CD4-positive, alpha-beta T cell treated with Interleukin-4 for 1 hour (primary cell): ENCODE results near the gene PRSS8.

Experiments used
- DNase-seq, 2 donors: peaks; one replicate each; pipeline ENCODE4 v3.0.0-alpha.2; 2020 to 2022

PRSS8 gene

DNA sequence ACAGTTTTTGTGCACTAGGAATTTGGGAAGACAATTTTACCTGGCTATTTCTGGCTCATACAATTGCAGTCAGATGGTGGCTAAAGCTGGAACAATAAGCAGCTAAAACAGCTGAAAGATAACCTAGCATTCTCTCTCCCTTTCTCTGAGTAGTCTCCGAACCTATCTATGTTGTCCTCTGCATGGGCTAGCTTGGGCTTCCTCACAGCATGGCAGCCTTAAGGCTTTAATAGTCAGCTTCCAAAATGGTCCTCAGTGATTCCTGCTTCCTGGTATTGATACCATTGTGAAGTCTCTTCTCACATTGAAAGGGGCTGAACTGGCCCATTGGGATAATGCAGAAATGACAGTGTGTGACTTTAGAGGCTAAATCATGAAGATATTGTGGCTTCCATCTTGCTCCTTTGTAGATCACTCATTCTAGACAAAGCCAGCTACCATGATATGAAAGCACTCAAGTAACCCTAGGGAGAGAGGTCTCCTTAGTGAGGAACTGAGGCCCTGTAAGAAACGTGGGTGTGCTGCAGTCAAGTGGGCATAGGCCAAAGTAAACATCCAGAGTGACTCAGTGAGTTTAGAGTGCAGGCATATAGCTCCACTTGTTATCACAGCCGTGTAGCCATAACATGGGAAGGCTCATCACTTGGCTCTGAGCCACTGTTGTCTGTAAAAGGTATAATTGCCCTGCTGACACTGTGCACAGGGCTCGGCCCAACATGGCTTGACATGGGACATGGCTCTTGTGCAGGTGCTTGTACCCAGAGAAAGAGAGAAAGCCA, 35.5 kb downstream of the PRSS8 start:
- no peak for DNase-seq

DNA sequence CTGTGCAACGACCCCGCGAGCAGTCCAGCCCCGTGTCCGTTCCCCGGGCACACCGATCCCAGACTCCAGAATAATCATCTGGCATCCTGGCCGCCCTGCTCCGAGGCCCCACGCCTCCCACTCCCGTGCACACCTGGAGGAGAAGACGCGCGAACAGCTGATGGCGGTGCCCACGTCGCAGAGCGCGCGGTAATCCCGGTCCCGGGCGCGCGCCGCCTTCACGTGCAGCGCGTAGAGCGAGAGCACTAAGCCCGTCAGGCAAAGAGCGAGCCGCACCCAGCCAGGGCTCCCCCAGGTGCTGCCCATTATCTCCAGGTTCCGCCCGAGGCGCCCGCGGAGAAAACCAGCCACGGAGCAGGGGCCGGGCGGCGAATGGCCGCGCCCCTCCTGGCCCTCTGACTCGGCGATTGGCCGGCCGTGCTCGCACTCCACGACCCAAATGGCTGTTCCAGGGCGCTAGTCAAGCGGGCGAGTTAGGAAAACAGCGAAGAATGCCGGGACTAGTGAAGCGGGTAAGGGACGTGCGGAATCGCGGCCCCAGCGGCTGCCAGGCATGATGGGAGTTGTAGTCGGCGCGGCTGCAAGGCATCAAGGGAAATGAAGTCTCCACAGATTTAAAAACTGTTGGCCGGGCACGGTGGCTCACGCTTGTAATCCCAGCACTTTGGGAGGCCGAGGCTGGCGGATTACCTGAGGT, 41.0 kb downstream of the PRSS8 start, which contains the start of gene VKORC1:
Gene VKORC1, minus strand, starts transcription at position 374 of the 697 bp plus-strand sequence. Its CDS starts 68 bp downstream, at position 306.
- peak; percentile 89 to 91 for DNase-seq

DNA sequence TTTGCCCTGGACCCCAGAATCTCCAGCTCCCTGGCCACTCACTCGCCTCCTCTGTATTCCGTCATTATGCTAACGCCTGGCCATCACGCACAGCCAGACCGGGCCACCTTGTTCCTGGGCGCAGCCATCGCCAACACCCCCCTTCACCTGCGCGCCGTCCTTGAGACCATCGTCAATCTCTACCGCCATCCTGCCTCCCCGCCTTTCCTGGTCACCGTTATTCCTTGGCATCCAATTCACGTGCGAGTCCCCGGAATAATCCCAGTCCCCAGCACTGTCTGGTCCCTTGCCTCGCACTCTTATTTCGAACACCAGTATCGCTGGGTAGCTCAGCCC, 41.5 kb downstream of the PRSS8 start:
- no peak for DNase-seq

DNA sequence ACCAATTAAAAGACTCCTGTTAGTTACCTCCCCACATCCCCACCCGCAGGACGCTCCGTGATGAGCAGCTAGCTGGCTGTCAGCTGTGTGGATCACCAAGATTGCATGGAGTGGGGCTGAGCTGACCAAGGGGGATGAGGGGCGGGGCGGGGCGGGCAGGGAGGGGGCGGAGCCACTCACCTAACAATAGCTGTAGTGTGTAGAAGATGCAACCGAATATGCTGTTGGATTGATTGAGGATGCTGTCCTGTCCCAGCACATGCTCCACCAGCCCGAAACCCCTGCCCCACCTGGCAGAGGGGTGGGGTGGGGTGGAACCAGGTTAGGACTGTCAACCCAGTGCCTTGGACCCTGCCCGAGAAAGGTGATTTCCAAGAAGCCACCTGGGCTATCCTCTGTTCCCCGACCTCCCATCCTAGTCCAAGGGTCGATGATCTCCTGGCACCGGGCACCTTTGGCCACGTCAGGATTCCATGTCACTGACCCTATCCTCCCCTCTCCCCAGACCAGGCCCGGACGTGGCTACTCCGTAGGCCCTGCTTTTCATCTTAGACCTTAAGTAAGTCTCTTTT, 42.3 kb downstream of the PRSS8 start:
- no peak for DNase-seq

DNA sequence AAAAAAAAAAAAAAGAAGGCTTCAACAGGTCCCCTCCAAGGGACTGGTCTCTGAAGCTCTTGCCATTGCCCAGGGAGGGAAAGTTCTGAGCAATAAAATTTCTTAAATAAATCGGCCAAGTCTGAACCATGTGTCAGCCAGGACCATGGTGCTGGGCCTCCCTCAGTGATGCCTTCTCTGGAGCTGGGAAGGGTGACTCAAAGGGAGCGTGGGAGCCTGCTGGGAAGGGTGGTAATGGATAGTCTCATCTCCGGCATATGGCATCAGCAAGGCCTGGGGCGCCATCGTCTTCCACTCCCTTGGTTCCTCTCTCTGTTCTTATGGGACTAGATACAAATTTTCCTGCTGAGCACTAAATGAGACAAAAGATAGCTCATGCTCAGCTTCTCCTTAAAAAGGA, 43.2 kb downstream of the PRSS8 start:
- no peak for DNase-seq

DNA sequence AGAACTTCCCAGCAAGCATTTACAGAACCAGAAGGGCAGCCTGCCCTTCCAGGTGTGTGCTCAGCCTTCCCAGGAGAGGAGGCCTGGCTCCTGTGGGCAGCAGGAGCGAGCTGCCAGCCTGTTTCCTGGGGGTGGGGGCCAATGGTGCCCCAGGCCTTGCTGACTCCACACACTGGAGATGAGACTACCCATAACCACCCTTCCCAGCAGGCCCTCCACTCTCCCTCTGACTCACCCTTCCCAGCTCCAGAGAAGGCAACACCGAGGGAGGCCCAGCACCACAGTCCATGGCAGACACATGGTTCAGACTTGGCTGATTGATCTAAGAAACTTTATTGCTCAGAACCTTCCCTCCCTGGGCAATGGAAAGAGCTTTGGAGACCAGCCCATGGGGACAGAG, 45.0 kb downstream of the PRSS8 start:
- no peak for DNase-seq

DNA sequence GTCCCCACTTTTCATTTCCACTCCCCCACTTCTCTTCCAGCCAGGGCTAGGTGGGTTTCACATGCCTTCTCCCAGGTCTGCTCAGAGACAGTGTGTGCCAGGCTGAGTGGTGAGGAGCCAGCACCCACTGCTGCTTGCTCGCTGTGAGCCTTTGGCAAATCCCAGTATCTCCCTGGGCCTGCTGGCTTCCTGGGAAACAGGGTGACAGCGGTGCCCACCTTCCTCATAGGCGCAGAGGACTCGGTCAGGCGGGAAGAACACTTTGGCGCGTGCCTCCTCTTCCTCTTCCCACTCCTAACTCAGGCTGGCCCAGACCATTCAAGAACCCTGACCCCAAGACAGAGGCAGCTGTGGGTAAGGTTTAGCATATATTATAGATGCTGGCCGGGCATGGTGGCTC, 46.3 kb downstream of the PRSS8 start:
- no peak for DNase-seq

DNA sequence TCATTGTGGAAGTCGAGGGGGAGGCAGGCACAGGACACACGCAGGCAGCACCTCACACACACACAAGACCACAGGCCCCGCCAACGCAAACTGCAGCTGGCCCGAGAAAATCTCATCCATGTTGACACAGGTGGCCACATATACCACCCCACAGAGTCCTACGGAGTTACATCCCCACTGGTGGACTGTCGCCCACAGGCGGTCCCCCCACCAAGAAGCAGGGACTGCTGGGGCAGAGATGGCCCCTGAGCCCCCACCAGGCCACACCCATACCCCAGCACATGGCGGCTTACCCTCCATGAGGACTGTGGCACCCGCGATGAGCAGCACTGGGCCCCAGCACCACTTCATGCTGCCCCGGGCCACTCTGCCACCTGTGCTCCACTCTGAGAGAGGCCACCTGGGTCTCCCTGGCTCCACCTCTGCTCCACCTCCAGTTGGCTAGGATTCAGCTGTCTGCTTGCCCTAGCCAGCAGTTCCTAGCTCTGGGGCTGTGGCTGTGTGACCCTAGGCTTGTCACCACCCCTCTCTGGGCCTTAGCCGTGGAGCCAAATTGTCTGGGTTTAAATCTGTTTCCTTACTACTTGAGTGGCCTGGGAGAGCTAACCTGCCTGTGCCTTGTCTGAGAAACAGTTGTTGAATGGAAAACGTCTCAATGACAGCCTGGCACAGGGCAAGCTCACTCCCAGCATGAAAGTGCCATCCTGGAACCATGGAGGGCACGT, 46.9 kb downstream of the PRSS8 start, which contains the start of gene PRSS53:
Gene PRSS53, minus strand, starts transcription at position 485 of the 725 bp plus-strand sequence. Its CDS starts 134 bp downstream, at position 351.
- no peak for DNase-seq

DNA sequence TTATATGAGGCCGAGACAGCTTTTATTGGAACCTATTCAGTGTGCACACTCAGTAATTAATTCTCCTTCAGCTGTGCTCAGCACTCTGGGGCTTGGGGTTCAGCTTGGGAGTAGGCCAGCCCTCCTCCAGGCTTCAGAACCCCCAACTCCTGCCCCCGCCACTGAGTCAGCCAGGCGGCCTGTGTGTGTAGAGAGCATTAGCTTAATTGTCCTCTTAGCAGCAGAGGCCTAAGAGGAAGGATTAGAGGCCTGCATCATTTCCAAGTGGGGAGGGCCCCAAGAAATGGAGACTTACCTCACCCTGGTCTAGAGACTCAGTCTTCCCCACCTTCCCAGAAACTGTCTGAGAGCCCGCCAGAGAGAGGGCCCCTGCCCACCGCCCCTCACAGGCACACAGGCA, 47.6 kb downstream of the PRSS8 start:
- no peak for DNase-seq

DNA sequence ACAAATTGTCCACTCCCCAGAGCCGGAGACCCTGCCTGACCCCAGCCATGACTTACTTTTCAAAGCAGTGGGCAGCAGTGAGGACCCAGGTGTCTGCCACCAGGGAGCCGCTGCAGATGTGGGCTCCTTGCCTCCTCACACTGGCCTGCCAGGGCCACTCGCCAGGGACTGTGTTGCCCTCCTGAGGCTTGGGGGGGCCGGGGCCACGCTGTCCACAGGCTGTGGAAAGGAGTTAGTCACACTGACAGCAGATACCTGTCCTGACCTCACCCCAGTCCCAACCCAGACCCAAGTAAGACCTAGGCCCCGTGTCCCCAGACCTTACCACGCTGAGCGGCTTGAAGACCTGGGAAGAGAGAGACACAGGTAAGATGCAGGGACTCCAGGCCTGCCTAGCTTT, 48.0 kb downstream of the PRSS8 start:
- DNase-seq: no peak

DNA sequence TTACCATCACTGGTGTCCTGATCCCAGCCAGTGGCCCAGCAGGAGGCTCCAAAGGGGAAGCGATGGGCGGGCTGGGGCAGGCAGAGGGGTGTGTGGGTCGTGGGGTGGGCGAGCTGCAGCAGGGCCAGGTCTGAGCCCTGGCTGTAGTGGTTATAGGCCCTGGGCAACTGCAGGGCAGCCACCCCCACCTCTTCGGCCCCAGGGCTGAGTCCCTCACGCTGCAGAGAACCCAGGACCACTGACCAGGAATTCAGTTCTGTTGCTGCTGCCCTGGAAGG, 49.0 kb downstream of the PRSS8 start:
- DNase-seq: no peak

DNA sequence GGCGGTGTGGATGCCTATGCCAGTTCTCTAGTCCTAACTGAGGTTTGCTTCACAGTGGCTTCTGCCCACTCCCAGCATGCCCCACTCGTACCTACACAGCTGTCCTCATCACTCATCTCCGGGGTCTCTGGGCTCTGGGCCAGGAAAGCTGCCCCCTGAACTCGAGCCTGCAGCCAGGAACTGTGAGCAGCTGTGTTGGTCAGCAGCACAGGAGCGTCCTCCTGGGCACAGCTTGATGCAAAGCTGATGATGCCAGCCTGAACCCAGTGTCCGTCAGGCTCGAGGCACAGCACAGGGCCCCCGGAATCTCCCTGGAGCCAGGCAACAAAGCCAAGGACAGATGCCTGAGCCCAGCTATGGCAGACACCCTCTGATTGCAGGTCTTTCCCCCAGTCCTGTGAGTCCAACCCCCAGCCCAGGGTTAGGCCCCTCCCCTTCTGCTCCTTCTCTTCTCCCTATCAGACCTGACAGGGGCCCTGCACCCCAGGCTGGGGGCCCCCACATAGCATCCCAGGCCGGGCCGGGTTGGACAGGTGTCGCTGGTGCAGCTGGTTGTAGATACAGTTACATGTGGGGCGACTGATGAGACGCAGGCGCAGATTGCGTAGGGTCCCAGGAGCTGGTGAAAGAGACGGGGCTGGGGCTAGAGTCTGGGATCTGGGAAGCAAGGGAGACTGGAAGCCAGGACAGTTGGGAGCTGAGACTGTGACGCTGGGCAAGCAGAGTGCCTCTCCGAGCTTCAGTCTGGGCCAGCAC, 49.5 kb downstream of the PRSS8 start:
- DNase-seq: no peak

DNA sequence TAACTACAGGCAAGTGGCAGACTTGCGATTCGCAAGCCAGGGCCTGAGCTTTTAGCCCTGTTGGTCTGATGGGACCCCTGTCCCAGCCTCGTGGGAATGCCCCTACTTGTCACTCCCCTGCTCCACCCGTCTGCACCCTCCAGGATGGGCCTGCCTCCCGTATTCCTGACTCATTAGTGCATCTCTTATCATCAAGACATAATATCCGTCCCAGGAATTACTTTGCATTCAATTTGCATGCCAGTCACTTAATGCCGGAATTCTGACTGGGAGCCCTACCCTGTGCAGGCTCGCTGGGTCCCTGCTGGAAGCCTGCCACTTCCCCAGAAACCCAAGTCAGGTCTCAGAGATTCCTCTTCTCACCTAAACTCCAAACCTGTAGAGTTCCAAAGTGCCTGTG, 50.1 kb downstream of the PRSS8 start:
- no peak for DNase-seq

DNA sequence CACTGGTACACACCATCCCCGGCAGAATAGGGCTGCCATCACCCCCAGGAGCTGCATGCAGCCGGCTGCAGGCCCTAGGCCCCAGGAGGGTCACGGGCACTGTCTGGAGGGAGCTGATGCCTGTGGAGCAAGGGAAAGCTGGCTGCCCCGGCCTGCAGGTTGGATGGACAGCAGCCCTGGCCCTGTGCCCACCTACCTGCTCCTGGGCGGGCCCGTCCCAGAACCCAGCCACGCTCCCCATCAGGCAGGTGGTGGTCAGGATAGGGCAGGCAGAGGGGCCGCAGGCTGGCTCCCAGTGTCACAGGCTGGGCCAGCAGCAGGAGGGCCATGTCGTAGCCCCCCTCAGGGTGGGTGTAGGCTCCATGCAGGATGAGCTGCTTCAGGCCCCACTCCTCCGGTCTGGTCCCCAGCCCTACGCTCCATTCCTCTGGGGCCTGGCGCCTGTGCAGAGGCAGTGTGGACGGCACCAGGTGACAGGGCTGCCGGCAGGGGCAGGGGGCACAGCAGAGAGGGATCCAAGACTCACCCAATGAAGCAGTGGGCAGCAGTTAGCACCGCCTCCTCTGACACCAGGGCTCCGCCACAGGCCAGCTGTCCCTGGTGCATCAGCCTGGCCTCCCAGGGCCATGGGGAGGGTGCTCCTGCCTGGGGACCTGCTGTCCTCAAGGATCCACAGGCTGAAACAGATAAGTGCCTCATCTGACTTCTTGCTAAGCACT, 50.8 kb downstream of the PRSS8 start:
- DNase-seq: no peak

DNA sequence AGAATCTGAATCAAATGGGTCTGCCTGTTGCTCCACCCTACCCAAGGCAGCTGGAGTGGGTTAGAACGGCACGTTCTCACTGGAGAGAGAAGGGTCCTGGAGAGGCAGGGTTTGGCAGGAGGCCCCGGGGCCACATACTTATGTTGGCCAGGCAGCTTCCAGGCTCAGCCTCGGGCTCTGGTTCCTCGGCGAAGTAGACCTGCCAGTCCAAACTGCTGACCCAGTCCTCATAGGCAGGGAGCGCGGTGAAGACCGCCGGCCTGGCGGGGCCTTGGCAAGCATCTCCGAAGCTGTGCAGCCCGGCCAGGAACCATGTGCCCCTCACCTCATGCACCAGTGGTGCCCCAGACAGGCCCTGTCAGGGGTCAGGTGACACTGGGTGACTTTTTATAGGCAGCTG, 51.5 kb downstream of the PRSS8 start:
- DNase-seq: no peak

DNA sequence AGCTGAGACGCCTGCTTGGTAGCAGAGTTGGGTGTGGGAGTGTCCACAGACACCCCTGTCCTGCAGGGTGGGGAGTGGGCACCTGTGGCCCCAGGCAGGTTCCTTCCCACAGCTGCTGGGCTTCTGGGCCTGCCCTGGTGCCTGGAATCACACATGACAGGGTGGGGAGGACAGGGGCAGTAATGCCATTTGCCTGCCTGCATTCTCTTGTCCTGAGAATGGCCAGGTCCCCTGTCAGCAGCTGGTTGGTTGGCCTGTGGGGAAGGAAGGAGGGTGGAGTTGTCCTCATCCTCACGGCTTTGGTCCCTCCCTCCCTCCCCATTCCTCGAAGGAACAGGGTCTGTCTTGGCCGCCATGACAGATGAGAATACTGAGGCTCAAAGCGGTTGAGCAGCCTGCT, 52.0 kb downstream of the PRSS8 start:
- no peak for DNase-seq

DNA sequence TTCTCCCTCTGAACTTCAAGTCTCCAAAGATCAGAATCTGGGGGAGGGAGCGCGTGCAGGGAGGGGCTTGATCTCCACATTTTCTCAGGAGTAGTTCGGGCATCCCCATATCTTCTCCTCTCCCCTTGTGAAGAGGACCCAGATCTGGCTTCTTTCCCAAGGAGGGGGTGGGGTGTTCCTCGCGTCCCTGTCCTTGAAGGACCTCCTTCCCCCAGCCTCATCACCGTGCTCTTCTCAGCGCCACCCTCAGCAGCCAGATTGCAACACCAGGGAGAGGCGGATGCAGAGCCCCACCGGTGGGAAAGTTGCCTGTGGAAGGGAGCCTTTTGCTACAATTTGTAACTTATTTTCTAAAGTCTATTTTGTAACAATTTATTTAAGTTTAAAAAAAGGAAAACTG, 52.4 kb downstream of the PRSS8 start:
- no peak for DNase-seq

DNA sequence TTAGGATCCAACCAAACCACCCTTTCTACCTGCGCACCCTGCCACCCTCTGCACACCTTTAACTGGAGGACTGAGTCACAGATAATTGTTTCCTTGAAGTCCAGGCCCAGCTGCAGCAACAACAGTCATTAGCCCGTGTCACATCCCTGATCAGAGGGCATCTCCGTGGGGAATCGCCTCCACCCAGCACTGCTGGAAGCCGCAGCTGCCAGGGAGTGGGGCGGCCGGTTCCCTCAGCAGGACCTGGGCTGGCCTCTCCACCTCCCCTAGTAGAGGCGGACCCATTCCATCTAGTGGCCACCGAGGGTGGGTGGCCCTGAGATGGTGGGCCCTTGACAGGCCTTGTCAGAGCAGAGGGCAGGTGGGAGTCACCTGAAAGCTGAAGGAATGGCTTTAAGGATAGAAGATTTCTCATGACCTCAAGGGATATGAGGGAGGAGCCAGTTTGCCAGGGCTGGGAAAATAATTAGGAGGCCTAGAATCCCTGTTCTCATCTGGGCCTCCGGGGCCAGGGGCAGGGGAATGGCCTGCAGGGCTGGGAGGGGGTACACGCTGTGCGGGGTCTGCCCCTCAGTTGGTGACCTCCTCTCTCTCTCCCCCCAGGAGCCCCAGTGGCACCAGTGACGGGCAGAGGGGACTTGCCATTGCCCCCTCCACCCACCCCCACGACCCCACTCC, 53.0 kb downstream of the PRSS8 start:
- DNase-seq: no peak
